Esophagus squamous epithelium (tissue), 4 donors: ENCODE results near the gene PLCH2.

ENCODE experiments used
- POLR2A ChIP-seq, 4 donors: fragments of 450-650 bp; IDR thresholded peaks; one replicate each; pipeline ENCODE4 v1.6.1; 2017; ENCODE audit warnings: antibody characterized with exemption in 4 of 4, mild to moderate bottlenecking in 4 of 4, moderate library complexity in 3 of 4
- TF ChIP-seq, protein P1 (sequence below), 6 experiments: fragments of 450-650 bp in 4 of 6; fragments of 200-600 bp in 2 of 6; sonication (generic) in 2 of 6; IDR thresholded peaks; one replicate each; pipeline ENCODE4 v1.5.1; 2016 to 2019; ENCODE audit warnings: antibody characterized with exemption in 6 of 6, mild to moderate bottlenecking in 4 of 6, moderate library complexity in 4 of 6

DNA sequence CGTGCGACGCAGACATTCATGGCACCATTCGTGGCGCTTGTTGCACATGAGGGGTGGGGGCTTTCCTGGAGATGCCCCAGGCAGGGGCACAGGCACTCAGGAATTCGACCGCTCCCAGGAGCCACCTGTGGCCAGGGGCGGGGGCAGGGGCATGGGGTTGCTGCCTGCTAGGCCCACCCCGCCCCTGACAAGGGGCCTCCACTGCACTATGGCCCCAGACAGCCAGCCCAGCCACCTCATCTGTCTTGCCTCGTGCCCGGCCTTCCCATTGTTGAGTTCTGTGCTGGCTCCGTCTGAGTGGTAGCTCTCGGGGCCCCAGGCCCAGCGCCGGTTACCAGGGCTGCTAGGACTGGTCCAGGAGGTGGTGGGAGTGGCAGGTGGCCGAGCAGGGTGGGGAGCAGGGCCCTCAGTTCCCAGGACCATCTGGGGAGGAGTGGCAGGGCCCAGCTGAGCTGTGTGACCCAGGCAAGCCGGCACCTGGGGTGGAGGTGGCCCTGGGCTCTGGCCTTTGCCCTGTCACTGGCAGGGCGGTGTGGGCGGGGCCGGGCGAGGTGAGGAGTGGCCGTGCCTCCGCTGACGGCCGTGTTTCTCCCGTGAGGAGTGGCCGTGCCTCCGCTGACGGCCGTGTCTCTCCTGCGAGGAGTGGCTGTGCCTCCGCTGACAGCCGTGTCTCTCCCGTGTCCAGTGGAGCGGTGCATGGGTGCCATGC lies 1.9 kb downstream of the PLCH2 start:
- TF ChIP-seq, protein P1, sequence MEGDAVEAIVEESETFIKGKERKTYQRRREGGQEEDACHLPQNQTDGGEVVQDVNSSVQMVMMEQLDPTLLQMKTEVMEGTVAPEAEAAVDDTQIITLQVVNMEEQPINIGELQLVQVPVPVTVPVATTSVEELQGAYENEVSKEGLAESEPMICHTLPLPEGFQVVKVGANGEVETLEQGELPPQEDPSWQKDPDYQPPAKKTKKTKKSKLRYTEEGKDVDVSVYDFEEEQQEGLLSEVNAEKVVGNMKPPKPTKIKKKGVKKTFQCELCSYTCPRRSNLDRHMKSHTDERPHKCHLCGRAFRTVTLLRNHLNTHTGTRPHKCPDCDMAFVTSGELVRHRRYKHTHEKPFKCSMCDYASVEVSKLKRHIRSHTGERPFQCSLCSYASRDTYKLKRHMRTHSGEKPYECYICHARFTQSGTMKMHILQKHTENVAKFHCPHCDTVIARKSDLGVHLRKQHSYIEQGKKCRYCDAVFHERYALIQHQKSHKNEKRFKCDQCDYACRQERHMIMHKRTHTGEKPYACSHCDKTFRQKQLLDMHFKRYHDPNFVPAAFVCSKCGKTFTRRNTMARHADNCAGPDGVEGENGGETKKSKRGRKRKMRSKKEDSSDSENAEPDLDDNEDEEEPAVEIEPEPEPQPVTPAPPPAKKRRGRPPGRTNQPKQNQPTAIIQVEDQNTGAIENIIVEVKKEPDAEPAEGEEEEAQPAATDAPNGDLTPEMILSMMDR (IDR thresholded peaks at IDR 0.05): no peak
- no peak for TF ChIP-seq POLR2A (IDR thresholded peaks at IDR 0.05)
